NCI-H2107 treated with DMSO at 0.1 percent for 48 hours (cell line): Measurements from ENCODE around the gene MCC.

Source experiments
- DNase-seq: peaks from one replicate; lab custom pipeline; 2025; ENCODE audit not compliant: unreplicated experiment; lab: John Stamatoyannopoulos, UW

The MCC gene

DNA sequence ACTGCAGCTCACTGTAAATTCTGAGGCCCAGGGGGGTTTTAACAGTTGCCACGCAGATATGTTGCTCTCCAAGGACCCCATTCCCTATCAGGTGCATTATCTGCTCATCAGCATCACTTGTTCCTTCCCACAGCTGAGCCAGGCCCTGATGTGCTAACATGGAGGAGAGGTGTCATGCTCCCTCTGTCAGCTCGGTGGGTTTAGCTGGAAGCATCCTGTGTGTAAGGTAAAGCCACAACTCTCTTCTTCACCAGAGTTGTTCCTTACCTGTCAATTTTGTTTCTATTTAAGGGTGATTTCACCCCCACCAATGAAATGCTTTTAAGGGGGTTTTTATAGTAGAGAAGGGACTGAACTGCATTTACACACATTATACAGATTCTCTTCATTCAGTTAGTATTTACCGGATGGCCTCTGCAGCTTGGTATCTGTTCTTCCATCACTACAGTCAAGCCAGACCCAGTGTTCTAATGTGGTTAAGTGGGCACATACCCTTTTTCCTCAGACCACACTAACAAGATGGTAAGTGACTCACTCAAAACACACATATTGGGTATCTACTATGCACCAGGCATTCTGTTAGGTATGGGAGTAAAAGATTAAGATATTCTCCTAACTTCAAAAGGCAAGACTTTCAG lies 306.3 kb downstream of the MCC start:
- no peak for DNase-seq

DNA sequence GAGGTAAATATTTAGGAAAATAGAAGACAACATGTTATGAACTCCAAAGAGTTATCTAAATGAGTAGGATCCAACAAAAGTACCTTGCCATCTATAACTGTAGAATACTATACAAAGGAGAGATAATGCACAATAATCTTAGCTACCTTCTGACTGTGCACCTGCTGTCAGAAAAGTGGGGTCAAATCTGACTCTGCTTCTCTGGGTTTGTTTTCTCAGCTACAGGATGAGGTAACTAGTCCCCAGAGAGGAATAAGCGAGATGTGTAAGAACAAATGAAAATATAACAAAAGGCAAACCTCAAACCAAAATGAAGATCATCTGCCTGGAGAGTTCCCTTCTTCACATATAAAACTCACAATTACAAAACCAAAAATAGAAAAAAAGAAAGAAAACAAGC lies 306.8 kb downstream of the MCC start:
- DNase-seq: no peak

DNA sequence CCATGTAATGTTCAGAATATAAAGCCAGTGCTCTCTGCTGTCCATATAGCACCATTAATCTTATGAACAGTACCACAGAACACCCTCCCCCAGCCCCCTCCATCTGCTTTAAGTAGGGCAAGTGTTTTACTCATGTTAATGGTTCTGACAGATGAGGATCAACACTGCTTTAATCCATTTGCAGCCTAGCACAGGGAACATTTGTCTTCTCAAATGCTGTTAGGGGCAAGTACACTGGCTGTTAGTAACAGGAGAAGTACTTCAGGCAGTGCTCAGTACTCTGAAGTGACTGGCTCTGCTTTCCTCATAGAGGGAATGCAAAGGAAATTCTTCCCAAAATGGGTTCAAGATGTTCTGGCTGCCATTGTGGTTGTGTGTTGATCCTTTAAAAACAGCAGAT lies 309.1 kb downstream of the MCC start:
- no peak for DNase-seq

DNA sequence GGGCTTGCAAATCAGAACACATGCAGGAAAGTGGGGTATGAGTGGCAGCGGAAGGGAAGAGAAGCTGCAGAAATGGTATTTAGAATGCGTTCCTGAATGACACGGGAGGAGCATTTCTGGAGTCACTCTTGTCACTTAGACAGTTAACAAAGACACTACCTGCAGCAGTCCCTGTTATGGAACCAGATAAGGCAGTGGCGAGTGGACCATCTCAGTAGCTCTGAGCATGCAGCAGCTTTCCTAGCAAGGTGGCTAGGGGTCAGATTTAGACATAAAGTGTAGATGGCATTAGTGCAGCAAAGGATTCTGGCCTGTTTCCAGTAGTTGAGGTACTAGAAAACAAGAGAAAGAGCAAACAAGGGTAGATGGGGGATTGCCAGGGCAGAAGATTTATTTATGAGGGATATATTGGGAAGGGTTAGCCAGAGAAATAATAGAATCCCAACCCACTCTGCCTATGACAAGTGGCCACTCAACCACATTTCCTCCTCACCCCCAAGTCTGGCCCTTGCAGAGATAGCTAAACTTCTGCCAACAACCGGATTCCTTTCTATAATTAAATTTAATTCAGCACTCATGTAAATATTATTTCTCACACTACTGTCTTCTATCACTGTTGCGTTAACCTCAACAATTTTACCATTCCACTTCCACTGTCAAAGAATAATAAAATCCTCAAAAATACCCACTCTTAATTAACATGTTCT lies 310.0 kb downstream of the MCC start:
- no peak for DNase-seq

DNA sequence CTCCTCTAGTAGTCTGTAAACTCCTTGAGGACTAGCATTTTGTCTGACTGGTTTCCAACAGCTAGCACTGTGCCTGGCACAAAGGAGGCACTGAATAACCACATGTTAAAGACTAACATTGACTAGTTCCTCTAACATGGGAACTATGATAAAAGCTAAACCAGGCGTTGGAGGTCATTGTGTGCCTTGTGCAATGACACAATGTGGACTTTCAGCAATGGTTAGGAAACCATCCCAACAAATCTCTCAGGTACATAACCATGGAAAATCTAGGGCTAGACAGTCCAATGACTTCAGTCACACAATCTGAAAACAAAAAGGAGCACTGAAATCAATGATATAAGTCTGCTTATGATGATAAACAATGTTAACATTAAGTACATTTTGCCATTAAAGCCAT lies 311.0 kb downstream of the MCC start:
- DNase-seq: no peak

DNA sequence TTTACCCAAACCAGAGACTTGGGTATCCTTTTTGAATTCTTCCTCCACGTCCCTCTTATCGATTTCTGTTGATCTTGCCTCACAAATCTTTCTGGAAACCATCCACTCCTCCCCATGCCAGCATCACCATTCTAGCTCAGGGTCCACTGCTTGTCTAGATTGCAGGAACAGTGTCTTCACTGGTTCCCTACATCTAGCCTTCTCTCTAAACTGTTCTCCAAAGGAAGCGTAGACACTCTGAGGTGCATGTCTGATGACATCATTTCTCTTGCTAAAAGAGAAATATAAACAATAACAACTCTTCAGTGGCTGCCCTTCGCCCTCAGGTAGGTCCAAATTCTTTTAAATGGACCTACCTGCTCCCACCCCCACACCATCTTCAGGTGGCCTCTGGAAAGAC lies 311.5 kb downstream of the MCC start:
- no peak for DNase-seq

DNA sequence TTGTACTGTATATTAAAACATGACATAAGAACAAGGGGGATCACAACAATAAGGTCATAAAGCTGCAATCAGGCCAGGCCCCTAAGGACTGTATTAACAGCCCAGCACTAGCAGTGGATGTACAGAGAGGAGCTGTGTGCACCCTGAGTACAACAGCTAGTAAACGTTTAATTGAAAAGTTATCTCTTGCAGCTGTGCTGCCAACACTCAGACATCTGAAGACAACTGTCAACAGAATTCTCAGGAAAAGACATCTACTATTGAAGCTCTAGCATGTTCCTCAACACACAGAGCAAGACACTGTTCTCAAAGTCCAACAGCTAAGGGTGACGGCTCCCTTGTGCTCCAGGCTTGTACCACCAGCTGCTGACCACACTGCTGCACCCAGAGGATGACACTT lies 312.1 kb downstream of the MCC start:
- no peak for DNase-seq

DNA sequence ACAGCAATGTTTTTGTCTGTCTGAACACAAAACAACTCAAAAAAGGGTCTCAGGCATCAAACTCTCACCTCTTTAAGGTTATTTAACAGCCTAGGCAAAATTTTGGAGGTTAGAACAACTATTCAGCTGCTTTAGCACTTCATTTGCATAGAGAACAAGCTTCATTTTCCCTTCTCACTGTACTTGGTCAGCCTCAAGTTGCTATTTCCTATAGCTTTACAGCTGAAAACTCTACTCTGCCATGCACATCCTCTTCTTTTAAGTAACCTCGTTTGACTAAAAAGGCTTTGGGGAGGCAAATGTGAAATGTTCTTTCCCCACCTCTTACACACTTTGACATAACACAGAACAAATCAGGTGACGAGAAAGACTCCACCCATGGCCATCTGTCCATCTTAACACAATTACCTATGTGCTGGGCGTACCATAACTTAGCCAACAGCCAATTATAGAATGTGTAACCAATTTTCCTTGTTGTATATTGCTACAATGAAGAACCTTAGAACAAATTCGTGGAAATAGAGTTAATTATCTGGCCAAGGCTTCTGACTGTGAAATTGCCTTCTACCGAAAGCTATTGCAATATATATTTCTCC lies 315.9 kb downstream of the MCC start:
- DNase-seq: no peak

DNA sequence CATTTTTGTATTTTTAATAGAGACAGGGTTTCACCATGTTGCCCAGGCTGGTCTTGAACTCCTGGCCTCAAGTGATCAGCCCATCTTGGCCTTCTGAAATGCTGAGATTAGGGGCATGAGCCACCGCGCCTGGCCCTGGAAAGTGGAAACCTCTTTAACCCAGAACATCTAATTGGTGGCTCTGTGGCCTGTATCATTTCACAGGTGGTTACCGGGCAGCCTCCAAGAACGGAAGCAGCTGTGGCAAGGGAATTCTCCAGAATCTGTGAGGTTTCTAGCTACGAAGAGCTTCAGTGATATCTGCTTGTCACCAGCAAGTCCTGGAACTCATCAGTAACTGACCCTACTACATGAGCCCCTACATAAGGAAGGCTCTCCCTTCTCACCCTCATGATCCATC lies 316.7 kb downstream of the MCC start:
- DNase-seq: no peak

DNA sequence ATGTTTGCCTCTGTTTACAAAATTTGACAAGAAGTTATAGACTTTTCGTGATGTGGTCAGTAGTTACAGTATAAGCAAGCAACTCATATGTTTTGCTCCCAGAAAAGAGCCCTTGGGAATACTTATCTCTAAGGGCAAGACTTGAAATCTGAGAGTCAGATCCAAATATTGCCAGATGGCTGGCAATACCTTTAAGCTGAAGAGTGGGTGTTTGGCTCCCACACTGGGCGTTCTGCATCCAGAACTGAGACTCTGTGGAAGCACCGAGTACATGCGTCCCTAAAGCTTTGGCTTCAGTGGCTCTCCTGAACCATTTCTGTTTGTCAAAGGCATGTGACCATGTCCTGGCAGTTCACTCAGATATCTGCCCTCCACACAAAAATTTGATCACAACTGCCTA lies 317.5 kb downstream of the MCC start:
- DNase-seq: no peak

DNA sequence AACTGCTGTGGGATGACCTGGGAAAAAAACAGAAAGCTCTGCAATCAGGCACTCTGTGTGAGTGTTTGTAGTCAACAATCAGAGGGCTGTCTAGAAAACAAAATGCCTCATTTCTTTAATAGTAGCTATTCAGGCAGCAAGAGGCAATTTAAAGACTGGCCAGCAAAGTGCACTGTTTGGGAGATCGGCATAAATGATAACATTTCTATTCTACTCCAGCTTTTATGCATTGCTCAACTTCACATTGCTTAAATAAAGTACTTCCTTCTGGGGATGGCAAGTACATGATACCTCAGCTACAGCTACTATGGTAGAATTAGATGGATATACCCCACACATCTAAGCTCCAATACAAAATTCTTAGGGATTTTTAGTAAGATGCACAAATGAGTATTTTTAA lies 318.5 kb downstream of the MCC start:
- DNase-seq: no peak

DNA sequence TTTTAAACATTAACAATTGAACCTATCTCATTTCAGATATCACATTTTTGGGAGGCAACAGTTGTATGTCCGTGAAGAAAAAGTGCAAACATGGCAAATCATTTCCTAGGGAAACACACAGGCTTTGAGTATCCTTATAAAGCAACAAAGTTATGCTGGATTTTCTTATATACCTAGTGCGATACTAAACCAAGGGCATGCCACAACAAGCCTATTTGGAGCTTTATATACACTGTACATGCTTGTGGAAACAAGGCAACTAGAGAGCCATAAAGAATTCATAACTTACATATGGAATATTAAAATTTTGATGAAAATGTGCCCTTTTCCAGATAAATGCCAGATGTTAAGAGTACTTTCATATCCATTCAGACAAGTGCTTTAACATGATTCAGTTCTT lies 320.3 kb downstream of the MCC start:
- DNase-seq: no peak

DNA sequence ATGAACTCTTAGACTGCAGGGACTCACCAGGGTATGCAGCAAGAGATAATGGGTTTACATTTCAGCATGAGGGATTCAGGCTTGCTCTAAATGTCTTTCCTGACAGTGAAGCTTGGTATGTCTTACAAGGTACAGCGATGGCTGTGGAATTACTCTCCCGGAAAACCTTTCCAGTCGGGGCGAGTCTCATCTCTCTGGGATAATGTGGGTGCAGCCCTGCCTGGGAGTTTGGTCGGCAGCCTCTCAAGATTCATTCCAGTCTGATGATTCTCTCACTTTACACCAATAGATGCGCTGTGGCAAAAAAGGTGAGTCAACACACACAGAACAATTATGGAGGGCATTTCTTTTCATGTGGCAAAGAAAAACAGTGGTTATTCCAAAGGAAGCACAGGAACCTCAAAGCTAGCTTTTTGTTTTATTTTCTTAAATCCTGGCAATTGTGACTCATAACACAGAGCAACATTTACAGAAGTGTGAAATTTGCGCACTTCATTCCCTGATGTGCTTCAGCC lies 321.3 kb downstream of the MCC start:
- DNase-seq: no peak

DNA sequence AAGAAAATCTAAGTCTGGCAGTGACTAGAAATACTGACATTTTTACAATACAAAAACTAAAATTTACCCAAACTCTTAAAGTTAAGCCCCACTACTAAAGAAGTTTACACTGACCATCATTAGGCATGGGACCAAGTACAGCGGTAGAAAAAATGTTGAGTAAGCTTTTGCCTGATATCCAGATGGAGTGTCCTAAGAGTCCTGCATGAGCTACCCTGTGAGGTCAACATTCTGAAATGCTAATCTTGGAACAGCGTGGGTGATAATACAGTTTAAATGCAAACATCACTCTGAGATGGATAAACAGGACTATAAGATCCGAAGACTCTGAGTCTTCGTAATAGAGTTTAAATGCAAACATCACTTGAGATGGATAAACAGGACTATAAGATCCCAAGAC lies 322.0 kb downstream of the MCC start:
- no peak for DNase-seq

DNA sequence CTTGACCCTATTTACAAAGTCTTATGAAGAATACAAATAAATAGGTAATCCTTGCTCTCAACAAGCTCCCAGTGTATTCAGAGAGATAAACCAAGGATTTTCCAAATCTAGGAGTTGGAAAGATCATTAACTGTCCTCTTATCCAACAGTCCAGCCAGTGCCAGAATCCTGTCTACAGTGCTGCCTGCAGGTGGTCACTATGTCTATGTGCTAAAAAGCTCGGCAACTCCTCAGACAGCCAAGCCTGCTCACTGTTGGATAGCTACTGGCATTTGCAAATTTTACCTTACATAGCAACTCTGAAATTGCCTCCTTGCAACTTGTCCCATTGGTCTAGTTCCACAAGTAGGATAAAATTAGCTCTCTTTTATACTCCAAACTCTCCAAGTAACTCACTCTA lies 324.2 kb downstream of the MCC start:
- no peak for DNase-seq

DNA sequence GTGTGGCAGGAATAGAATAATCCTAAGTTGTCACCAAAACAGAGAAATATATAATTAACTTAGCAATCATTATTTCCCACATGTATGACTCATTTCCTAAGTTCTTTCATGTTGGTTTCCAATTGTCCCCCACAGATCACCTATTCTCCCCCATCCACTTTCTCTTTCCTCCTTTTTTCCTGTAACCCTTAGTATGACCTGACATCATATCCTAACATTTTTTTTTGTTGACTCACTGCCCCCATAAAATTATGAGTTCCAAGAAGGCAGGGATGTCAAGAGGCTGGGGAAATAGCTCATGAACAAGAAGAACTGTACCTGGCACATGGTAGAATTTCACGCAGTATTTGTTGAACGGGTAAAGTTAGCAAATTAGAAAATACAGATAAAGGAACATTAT lies 324.9 kb downstream of the MCC start:
- DNase-seq: no peak

DNA sequence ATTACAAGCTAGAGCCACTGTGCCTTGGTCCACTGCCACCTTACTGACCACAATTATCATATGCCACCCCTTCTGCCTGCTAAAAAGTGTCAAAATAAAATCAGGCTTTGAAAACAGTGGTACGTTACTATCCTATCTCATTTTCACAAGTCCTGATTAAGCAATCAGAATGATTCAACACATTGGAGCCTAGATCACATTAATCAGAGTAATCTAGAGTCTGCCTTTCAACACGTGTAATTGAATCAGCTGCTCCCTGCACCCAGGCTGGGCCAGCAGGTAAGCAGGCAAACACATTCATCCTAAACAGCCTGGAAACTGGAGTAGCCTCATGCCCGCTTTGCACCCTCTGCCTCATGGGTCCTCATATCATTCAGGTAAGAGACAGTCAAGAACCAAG lies 325.5 kb downstream of the MCC start:
- DNase-seq: no peak

DNA sequence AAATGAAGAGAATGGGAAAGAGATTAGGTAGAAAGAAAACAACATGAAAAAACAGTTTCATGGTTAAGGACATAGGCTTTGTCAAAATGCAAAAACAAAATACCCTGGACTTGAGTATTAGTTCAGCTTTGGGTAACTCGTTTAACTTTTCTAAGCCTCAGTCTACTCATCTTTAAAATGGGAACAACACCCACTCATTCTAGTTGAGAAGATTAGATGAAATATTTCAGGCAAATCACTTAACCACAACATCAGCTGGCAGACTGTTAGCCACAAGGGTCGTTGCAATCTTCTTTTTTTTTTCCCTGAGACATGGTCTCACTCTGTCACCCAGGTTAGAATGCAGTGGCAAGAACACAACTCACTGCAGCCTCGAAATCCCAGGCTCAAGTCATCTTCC lies 326.0 kb downstream of the MCC start:
- DNase-seq: no peak

DNA sequence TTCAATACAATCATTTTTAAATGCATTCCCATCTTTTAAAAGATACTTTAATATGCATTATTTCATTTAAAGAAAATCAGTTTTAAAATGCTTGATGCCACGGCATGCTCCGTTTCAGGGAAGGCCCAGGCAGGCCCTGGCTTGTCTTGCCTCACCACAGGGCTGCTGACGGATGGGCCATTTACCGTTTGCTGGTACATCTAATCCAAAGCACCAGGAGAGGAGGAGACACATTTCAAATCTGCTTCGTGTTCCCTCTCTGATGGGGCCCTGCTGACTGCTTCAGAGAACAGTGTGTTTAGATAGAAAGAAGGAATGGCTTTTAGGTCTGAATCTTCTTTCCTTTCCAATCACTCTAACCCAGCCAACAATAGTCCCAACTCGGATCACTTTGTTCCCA lies 326.4 kb downstream of the MCC start:
- DNase-seq: no peak

DNA sequence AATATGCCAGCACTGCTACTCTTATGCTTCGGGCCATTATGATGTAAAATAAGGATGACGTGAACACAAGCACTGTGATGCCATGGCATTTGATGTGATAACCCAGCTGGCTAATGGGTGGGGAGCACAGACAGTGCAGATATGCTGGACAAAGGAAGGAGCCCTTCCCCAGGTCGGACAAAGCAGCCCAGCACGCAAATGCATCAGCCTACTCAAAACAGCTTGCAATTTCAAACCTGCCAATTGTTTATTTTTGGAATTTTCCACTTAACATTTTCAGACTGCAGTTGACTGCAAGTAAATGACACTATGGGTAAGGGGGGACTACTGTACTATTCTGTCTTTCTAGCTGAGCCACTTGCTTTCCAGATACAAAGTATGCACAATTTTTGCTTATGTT lies 330.4 kb downstream of the MCC start:
- DNase-seq: no peak

DNA sequence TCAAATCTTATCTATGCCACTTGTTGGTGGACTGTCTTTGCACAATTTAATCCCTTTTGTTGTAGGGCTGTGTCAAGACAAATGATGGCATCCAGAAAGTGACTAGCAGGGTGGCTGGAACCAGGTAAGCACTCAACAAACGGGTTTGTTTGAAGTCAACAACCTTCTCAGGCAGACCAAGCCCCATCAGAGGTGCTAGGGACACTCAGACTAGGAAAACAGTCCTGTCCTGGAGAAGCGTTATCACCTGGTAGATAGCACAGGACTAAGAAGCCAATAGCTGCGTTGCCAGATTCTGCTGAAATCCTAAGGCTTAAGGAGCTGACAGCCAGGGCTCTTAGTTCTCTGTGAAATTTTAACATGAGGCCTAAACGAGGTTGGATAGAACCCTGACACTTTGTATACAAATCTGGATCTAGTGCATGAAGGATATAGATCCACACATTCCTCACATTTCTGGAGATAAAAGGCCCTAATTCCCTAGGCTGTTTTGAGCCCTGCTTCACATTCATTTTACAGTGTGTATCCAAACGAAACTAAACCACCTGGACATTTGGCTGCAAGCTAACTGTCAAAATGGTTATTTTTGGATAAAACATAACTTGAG lies 331.9 kb downstream of the MCC start:
- DNase-seq: no peak

DNA sequence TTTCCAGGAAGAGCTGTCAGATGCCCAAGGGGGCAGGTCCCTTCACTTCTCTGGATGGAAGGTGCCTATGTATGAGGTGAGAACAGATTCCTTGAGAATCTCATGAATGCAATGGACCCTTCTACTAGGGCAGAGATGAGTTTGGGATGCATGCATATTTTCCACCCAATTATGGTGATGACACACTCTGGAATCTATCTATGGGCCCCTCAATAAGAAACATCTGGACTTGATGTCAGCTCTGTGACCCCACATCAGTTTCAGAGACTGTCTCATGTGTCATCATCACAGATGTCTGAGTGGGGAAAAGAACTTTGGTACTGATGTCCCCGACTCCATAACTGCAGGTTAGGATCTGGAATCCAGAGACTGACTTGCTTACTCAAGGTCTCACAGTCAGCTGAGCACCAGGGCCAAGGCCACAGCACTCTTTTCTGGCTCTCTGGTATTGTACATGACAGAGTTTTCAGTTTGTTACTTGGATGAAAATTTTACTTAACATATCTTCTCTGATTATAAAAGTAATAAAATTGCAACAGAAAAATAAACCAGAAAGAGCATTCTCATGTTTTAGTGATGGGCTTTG lies 334.6 kb downstream of the MCC start:
- no peak for DNase-seq
